Vagina (tissue), 2 donors: ENCODE data around the gene OR52N5.

ENCODE experiments used
- CTCF ChIP-seq, 3 experiments: fragments of 450-650 bp in 2 of 3; fragments of 200-600 bp in 1 of 3; sonication (generic) in 1 of 3; IDR thresholded peaks; one replicate each; pipeline ENCODE4 v1.5.1; 2017 to 2019; ENCODE audit warnings: antibody characterized with exemption in 3 of 3, mild to moderate bottlenecking in 2 of 3, moderate library complexity in 2 of 3
- POLR2A ChIP-seq, 2 donors: fragments of 450-650 bp; IDR thresholded peaks; one replicate each; pipeline ENCODE4 v1.6.1; 2017; ENCODE audit warnings: antibody characterized with exemption in 2 of 2, mild to moderate bottlenecking in 2 of 2, moderate library complexity in 2 of 2
- POLR2AphosphoS5 ChIP-seq, 2 donors: sonication (generic); formaldehyde crosslinking; IDR thresholded peaks; one replicate each; pipeline ENCODE4 v1.9.0; 2017; ENCODE audit warnings: antibody characterized with exemption in 2 of 2, mild to moderate bottlenecking in 2 of 2, low read depth in 1 of 2; ENCODE audit not compliant: insufficient read depth in 1 of 2

GRCh38 chr11:5808500-5809121, 25.5 kb upstream of the OR52N5 start, which contains the start of gene OR52N2:
- TF ChIP-seq POLR2A (IDR thresholded peaks at IDR 0.05), result no peak
- TF ChIP-seq CTCF (IDR thresholded peaks at IDR 0.05), result peak; percentile 65 to 79 (median 77)
- no peak for TF ChIP-seq POLR2AphosphoS5 (IDR thresholded peaks at IDR 0.05; ENCODE audit: insufficient read depth in 1 of 2, low read depth in 1 of 2)
